ENCODE results near the gene ACOT11.
A peak's percentile ranks its signal among the peaks of the same experiment; 100 is the strongest.

Gene ACOT11

GRCh38 chr1:54537611-54538010 is 10.4 kb upstream of the ACOT11 start:
- peak; percentile 20 for DNase-seq (ENCODE audit: low spot score)

DNA sequence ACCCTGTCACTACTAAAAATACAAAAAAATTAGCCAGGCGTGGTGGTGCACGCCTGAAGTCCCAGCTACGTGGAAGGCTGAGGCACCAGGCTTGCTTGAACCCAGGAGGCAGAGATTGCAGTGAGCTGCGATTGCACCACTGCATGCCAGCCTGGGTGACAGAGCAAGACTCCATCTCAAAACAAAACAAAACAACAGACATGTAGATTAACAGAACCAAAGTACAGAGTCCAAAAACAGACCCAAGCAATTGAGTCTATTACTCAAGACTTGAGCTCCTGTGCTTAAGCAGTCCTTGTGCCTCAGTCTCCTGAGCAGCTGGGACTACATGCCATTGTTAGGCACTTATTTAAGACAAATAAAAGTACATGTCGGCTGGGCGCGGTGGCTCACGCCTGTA is 9.5 kb upstream of the ACOT11 start:
- no peak for DNase-seq (ENCODE audit: low spot score)

DNA sequence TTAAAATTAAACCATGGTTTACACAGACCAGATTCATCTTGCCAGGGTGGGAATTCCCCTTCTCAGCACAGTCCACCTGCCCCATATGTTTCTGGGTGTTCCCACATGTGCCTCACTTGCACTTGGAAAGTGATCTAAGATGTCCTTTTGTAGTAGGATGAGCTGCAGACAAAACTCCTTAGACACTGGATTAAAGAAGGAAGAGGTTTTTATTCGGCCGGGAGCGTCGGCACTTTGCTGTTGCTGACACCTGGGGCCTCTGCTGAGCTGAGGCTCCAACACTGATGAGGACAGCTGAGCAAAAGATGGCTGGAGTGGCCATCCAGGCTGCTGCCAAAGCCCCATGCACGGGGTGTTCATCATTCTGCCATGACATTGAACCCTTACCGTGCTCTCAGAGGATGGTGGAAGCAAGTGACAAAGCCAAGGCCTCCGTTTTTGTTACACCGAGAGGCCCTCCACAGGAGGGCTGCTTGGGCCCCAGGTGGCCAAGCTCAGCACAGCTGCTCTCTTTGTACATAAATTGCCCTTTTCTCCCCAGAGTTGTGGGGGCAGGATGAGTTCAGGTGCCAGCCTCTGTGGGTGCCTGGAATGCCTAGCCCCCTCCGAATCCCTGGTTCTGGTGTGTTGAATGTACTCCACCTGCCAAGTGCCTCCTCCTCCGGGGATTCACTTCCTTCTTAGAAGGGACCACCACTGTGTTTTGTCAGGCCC is 7.3 kb upstream of the ACOT11 start:
- no peak for DNase-seq (ENCODE audit: low spot score)

GRCh38 chr1:54542120-54542961 is 5.7 kb upstream of the ACOT11 start:
- peak; percentile 94 for DNase-seq (ENCODE audit: low spot score)

GRCh38 chr1:54542962-54543539 is 5.0 kb upstream of the ACOT11 start:
- peak; percentile 31 for DNase-seq (ENCODE audit: low spot score)

- no peak for DNase-seq (ENCODE audit: low spot score)
Measured at GRCh38 chr1:54543729-54544496, 4.1 kb upstream of the ACOT11 start.

GRCh38 chr1:54545916-54546635 is 2.0 kb upstream of the ACOT11 start:
- DNase-seq (ENCODE audit: low spot score) = no peak

DNA sequence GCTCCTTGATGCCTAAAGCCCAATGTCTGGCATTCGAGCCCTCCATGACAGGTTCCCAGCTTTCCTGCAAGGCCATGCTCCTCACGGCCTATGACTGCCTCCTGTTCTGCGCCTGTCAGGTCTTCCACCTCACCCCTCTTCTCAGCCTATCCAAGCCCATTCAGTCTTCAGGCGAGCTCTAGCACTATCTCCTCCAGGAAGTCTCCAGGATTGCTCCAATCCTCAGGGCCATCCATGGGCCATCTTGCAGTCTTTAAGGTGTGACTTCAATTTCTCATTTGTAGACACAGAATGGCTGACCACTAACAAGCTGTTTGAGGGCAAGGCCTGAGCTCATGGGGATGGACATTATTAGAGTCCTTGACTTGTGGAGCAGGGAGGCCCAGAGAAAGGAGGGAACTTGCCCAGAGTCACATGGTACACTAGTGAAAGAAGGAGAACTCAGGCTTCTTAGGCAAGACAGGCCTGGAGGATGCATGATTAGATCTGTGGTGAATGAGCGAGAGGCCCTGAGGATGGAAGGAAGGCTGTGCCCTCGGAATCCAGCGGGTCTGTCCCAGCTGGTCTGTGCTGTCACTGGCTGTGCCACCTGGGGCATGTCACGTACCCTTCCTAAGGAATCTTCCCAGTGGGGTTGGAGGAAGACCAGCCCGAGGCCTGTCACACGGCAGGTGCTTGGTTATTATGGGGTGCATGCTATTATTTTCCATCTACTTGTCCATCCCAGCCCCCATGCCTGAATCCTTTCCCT is 1.2 kb upstream of the ACOT11 start:
- DNase-seq (ENCODE audit: low spot score) = no peak

DNA sequence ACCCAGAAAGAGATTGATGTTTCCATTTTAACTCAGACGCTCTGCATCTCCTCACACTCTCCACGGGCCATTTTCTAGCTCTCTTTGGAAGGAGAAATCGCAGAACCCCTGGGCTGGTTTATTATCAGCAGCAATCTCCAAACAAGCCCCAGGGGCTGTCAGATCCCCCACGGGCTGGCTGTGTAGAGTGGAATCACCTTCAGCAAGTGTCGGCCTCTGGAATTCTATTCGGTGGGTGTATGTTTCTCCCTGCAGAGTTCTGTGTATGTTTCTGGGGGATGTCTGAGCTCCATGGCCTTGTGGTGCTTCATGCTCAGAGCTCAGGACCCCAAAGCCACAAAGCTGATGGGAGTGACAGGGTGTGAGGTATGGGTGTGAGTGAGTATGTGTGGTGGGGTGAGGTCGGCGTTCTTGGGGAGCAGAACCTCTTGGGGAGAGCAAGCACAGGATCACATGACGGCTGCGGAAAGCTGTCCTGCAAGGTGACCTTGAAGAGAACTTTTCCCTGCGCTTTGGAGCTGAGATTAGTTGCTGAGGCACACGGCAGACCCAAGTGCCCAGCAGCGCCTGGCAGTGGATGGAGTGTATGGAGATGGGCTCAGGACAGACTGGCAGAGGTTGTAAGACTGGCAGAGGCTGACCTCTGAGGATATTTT is 489 bp downstream of the ACOT11 start:
- no peak for DNase-seq (ENCODE audit: low spot score)

- no peak for DNase-seq (ENCODE audit: low spot score)
Measured at GRCh38 chr1:54549181-54549924, 1.3 kb downstream of the ACOT11 start.

- DNase-seq (ENCODE audit: low spot score) = no peak
Measured at GRCh38 chr1:54551891-54552290, 3.9 kb downstream of the ACOT11 start.

DNA sequence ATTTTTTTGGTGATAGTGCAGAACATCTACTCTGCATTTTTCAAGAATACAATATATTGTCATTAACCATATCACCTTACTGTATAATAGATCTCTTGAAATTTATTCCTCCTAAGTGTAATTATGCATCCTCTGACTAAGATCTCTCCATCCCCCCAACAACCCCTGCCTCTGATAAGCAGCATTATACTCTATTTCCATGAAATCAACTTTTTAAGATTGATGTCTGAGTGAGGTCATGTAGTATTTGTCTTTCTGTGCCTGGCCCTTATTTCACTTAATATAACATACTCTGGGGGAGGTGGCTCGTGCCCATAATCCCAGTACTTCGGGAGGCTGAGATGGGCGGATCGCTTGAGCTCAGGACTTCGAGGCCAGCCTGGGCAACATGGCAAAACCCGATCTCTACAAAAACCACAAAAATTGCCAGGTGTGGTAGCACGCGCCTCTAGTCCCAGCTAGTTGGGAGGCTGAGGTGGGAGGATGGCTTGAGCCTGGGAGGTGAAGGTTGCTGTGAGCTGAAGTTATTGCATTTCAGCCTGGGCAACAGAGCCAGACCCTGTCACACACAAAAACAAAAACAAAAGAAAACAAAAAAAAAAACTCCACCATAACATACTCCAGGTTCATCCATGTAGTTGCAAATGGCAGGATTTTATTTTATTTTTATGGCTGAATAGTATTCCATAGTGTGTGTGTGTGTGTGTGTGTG is 5.7 kb downstream of the ACOT11 start:
- no peak for DNase-seq (ENCODE audit: low spot score)

- no peak for DNase-seq (ENCODE audit: low spot score)
Measured at GRCh38 chr1:54556110-54556509, 8.1 kb downstream of the ACOT11 start.

DNA sequence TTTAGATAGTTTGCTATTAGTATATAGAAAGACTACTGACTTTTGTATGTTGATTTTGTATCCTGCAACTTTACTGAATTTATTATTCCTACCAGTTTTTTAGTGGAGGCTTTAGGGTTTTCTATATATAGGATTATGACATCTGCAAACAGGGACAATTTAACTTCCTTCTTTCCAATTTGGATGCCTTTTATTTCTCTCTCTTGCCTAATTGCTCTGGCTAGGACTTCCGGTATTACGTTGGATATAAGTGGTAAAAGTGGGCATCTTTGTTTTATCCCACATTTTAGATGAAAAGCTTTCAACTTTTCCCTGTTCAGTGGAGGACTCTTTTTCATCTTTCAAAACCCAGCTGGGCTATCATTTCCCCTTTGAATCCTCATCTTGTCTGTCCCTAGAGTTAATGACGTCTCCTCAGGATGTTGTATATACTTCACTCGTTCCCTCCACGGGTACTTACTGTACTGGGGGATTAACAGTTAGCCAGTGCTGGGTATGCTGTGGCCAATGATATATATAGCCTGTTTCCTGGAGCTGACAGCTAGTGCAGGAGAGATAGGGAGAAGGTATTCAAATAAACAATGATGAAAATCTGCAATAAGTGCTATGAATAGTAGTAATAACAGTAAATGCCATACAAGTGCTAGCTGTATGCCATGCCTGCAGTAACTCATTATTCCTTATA is 9.8 kb downstream of the ACOT11 start:
- DNase-seq (ENCODE audit: low spot score) = no peak

DNA sequence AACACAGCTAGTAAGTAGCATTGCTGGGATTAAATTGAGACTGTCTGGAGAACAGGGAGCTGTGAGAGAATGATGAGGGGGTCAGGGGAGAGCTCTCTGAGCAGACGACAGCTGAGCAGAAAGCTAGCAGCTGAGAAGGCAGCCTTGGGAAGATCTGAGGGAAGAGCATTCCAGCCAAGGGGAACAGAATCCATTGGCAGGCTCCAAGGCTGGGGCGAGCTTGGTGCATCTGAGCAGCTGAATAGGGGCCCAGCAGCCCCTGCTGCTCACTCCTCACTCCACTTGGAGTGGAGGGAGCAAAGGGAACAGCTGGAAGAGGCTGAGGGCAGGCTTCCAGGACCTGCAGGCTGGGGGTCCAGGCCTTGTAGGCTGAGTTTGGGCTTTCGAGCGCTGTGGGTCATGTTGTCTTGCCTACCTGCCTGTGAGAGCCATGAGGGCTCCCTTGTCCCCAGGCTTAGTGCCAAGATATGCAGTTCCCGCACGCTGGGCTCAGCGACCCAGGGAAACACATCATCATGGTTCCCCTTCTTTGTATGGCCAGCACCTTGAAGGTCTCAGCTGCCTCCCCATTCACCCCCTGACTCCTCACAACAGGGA is 10.5 kb downstream of the ACOT11 start:
- no peak for DNase-seq (ENCODE audit: low spot score)

DNA sequence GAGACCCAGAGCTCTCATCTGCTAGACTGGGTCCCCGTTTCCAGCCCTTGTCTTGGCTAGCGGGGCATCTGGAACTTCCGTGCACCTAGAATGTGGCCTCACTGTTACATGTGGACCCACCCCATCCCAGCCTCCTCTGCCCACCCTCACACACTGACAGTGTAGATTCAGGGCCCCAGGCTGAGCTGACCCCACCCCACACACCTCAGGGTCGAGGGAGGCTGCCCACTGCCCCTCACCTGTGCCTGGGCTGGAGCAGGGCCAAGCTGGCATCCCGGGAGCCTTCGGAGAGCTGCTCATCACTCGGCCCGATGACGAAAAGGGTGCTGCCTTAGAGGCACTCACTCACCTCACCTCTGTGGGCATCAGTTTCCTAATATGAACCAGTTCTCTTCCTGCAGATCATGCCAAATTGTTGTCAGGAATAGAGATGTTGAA is 11.1 kb downstream of the ACOT11 start:
- no peak for DNase-seq (ENCODE audit: low spot score)

DNA sequence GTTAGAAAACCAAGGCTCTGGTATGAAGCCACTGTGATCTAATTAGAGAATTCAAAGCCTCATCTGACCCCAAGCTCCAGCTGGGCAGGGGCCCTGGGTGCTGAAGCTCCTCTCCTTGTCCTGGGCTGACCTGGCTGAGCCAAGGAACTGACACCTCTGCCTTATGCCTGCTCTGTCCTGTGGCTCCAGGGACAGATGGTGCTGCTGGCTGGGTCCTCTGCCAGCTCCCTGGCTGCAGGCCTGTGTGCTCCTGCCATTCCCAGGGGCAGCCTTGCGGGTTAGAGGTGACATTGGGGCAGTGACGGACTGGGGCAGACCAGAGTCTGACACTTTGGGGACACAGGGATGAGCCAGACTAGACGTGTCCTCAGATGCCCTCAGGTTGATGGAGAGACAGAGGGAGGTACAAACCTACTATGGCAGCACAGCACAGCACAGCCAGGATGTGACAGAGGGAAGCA is 11.8 kb downstream of the ACOT11 start:
- DNase-seq (ENCODE audit: low spot score) = no peak
